Adrenal gland (tissue), 12 donors: ENCODE data around the gene PCDHGA11. TPM values are rescaled to one million over a fixed set of nuclear protein-coding genes. Genes with fewer than 3 reads are reported as not detected.

Experiments used
- DNase-seq, 7 donors: peaks; one replicate each; pipeline ENCODE4 v3.0.0-alpha.2; 2019 to 2020
- H3K27ac ChIP-seq, 5 donors: fragments of 200-600 bp; sonication (generic) in 4 of 5; 1 replicate in 3 of 5; 2 replicates in 2 of 5; pipeline versions ENCODE4 v1.5.1 to v1.8.0; 2016 to 2020; ENCODE audit warnings: mild to moderate bottlenecking in 1 of 5
- H3K27me3 ChIP-seq: fragments of 200-600 bp; 2 replicates; pipeline ENCODE4 v1.8.0; 2021
- H3K36me3 ChIP-seq, 2 donors: fragments of 200-600 bp; replicated peaks in 1 of 2; 1 replicate in 1 of 2; 2 replicates in 1 of 2; pipeline versions ENCODE4 v1.5.1 to v1.8.0; 2018 to 2022
- H3K4me1 ChIP-seq, 2 donors: fragments of 200-600 bp; replicated peaks in 1 of 2; 1 replicate in 1 of 2; 2 replicates in 1 of 2; pipeline versions ENCODE4 v1.5.1 to v1.8.0; 2018 to 2021
- H3K4me3 ChIP-seq, 4 donors: fragments of 200-600 bp; sonication (generic) in 3 of 4; one replicate each; pipeline ENCODE4 v1.5.1; 2016 to 2018
- H3K9me3 ChIP-seq, 3 donors: fragments of 200-600 bp; sonication (generic) in 1 of 3; replicated peaks in 1 of 3; 1 replicate in 2 of 3; 2 replicates in 1 of 3; pipeline versions ENCODE4 v1.5.1 to v1.8.0; 2016 to 2021
- CTCF ChIP-seq, 6 experiments: fragments of 450-650 bp in 4 of 6; fragments of 200-600 bp in 2 of 6; sonication (generic) in 1 of 6; IDR thresholded peaks; 1 replicate in 5 of 6; 2 replicates in 1 of 6; pipeline versions ENCODE4 v1.5.1 to v1.8.0; 2016 to 2021; ENCODE audit warnings: antibody characterized with exemption in 6 of 6, mild to moderate bottlenecking in 2 of 6, moderate library complexity in 1 of 6
- POLR2A ChIP-seq, 2 donors: fragments of 450-650 bp; IDR thresholded peaks; one replicate each; pipeline ENCODE4 v1.6.1; 2017; ENCODE audit warnings: antibody characterized with exemption in 2 of 2, mild to moderate bottlenecking in 2 of 2, moderate library complexity in 1 of 2
- WGBS, 4 donors: extraction: QIAGEN DNeasy Blood & Tissue Kit in 2 of 4; methylation state at CpG; one replicate each; pipeline versions ENCODE4 v1.1.5 to v1.1.7; 2013 to 2017; 5-methylcytosine and 5-hydroxymethylcytosine counted together
- intact Hi-C, 2 donors: fragments of 100-400 bp; cut with DNase I; formaldehyde crosslinking; loops; one replicate each; pipeline versions ENCODE4 v1.14.1 to v1.15.0; 2022 to 2023
- polyA plus RNA-seq, 3 donors: library from polyadenylated mRNA; stranded (reverse); fragments of 200-250 nt in 2 of 3; fragments of 350-450 nt in 1 of 3; fragmentation: Illumina TruSeq in 1 of 3; extraction: RNeasy Lipid Tissue Mini Kit (QIAGEN cat#74804) in 1 of 3; gene quantifications; one replicate each; pipeline ENCODE4 v1.2.3, GENCODE V29; 2013 to 2014
- total RNA-seq, 9 donors: library from RNA; depleted of rRNA in 4 of 9; stranded (reverse); fragments of >200 nt in 4 of 9; fragments of 120-200 nt in 1 of 9; fragmentation: NEBNext Ultra II Directional in 1 of 9; extraction: Animal tissue kit (Norgen Biotek cat#: 25700) in 1 of 9; gene quantifications; one replicate each; pipeline versions ENCODE4 v1.1.0 to v1.2.4, GENCODE V29; 2013 to 2023
- donor health status: healthy with polysubstance abuse.
- donor health status: Bipolar disorder and iron deficiency.
- donor health status: DM: yes; HTN: yes; CAD: no.
- donor health status: DM: no; HTN: no; CAD: no.
- donor health status: DM: no; HTN: no; CAD: no.
- donor health status: DM: yes; HTN: yes; CAD: no.

The PCDHGA11 gene
- total and polyA plus RNA-seq, 12 donors, result 0.44 to 4.9 (median 2.7) TPM

GRCh38 chr5:141434006-141434405 is 13.2 kb downstream of the PCDHGA11 start:
- no peaks in the 10 kb centered on the region for H3K36me3 ChIP-seq
- H3K9me3 ChIP-seq, result peaks cover 3 to 21% (median 4%) of the 10 kb centered on the region in 3 donors
- TF ChIP-seq POLR2A (IDR thresholded peaks at IDR 0.05) (no peak), CTCF (IDR thresholded peaks at IDR 0.05) (no peak)

GRCh38 chr5:141437221-141437620 is 16.4 kb downstream of the PCDHGA11 start:
- DNase-seq, result no peak
- no peaks in the 10 kb centered on the region for H3K27me3 ChIP-seq
- TF ChIP-seq CTCF (IDR thresholded peaks at IDR 0.05) (no peak), POLR2A (IDR thresholded peaks at IDR 0.05) (no peak)
- H3K36me3 ChIP-seq, result no peaks in the 10 kb centered on the region
- H3K4me1 ChIP-seq, result no peaks in the 10 kb centered on the region
- H3K27ac ChIP-seq, result no peak overlapping the region
- WGBS, 4 donors, result 88 to 94% (median 92%) methylated on average over 2 of the region's 2 CpGs
- intact Hi-C loops, result no loop called here
- H3K9me3 ChIP-seq, result peaks cover 0 to 4% (median 0%) of the 10 kb centered on the region in 3 donors
- H3K4me3 ChIP-seq, result no peak overlapping the region

More at GRCh38 chr5:141434006-141434405, 13.2 kb downstream of the PCDHGA11 start:
- H3K27ac ChIP-seq, result no peak overlapping the region
- no peaks in the 10 kb centered on the region for H3K27me3 ChIP-seq
- intact Hi-C loops, result no loop called here
- H3K4me3 ChIP-seq, result no peak overlapping the region
- H3K4me1 ChIP-seq, result peaks cover 0 to 7% of the 10 kb centered on the region in 2 donors
- 74 to 93% (median 83%) methylated on average over 2 of the region's 2 CpGs for WGBS, 4 donors
- no peak for DNase-seq

DNA sequence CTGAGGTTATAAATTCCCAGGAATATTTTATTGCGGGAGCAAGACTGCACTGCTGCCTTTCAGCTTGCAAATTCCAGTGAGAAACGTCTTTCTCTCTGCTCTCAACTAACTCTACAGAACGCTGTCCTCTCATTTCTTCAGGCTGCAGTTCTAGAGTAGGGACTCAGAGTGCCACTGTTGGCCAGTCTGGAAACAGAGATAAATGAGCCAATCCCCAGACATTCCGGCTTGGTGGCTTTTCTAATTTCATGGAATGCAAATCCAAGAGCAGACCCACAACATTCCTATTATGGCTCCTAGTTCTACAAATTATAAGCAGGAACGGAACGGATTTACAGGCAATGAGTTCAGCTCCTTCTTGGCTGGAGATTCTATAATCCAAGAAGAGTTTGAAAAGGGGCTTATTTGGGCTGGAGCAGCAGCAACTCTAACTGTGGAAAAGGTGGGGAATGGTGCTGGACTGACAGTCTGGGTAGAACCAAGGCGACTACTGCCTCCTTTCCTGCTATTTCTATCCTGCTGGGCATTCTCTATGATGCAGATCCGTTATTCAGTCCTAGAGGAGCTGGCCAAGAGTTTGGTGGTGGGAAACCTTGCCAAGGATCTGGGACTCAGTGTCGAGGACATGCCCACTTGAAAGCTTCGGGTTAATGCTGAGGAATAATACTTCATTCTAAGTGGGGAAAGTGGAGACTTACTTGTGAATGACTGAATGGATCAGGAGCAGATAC is 18.7 kb downstream of the PCDHGA11 start:
- H3K4me3 ChIP-seq, result no peak overlapping the region

DNA sequence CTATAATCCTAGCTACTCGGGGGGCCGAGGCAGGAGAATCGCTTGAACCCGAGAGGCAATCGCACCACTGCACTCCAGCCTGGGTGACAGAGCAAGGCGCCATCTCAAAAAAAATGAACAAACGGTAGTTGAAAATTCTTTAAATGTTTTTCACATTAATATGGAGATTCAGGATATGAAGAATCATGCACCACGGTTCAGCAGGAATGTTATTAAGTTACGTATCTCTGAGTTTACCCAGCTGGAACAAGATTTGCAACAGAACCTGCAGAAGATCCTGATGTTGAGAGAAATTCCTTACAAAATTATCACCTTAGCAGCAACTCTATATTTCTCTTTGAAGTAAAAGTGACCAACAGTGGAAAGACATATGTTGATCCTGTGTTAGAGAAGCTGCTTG is 19.5 kb downstream of the PCDHGA11 start:
- Histone ChIP-seq H3K4me1 (peaks cover 0 to 4% of the 10 kb centered on the region in 2 donors), H3K4me3 (no peak overlapping the region), H3K27ac (no peak overlapping the region), H3K27me3 (no peaks in the 10 kb centered on the region), H3K9me3 (peaks cover 0 to 4% (median 0%) of the 10 kb centered on the region in 3 donors), H3K36me3 (no peaks in the 10 kb centered on the region)
- intact Hi-C loops, result no loop called here
- WGBS, 4 donors, result 94 to 96% (median 94%) methylated on average over 9 of the region's 9 CpGs
- TF ChIP-seq POLR2A (IDR thresholded peaks at IDR 0.05) (no peak), CTCF (IDR thresholded peaks at IDR 0.05) (no peak)
- no peak for DNase-seq

More for the DNA sequence above, 18.7 kb downstream of the PCDHGA11 start:
- Histone ChIP-seq H3K27me3 (no peaks in the 10 kb centered on the region), H3K27ac (no peak overlapping the region), H3K4me1 (no peaks in the 10 kb centered on the region), H3K9me3 (peaks cover 0 to 4% (median 0%) of the 10 kb centered on the region in 3 donors), H3K36me3 (no peaks in the 10 kb centered on the region)
- intact Hi-C loops, result no loop called here
- no peak for DNase-seq
- TF ChIP-seq CTCF (IDR thresholded peaks at IDR 0.05) (no peak), POLR2A (IDR thresholded peaks at IDR 0.05) (no peak)
- WGBS, 4 donors, result 67 to 73% (median 69%) methylated on average over 10 of the region's 10 CpGs
